Anterior cingulate cortex (tissue), 58 donors: ENCODE data around the gene MRPL43.
A peak's percentile ranks its signal among the peaks of the same experiment; 100 is the strongest.

Experiments
- DNase-seq, 58 donors: peaks; one replicate each; lab custom pipeline; 2025; lab: John Stamatoyannopoulos, UW

Gene MRPL43

DNA sequence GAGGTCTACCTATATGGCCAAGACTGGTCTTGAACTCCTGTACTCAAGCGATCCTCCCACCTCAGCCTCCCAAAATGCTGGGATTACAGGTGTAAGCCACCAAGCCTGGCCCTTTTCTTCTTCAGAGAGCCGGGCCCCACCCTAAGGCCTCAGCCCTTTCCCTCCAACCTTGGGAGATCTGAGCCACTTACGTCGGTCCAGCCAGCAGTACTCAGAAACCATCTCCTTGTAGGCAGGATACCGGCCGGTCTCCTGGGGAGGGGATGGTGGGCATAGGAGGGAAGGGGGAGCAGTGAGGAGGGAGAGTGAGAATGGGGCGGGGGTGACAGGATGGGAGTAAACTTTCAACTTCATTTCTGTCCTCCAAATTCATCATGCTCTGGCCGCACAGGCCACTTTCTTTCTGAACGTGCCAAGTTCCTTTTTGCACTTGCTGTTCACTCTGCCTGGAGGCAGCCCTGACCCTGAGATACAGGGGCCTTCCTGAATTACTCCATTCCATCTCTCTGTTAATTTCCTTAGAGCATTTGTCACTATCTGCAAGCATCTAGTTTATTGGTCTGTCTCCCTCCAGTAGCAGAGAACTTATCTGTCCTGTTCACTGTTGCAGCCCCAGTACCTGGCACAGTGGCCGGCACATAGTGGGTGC is 33.3 kb upstream of the MRPL43 start:
- no peak for DNase-seq

DNA sequence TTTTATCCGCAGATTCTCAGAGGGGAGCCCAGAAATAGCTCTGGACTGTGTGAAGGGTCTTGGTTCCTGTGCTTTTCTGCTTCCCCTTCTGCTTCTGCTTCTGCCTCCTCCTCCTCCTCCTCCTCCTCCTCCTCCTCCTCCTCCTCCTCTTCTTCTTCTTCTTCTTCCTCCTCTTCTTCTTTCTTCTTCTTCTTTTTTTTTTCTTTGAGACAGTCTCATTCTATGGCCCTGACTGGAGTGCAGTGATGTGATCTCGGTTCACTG is 32.1 kb upstream of the MRPL43 start:
- DNase-seq = no peak

- peak in 50 of 58 donors; percentile 25 to 87 (median 66) for DNase-seq
These were observed 31.5 kb upstream of the MRPL43 start for GRCh38 chr10:101018600-101019439.

DNA sequence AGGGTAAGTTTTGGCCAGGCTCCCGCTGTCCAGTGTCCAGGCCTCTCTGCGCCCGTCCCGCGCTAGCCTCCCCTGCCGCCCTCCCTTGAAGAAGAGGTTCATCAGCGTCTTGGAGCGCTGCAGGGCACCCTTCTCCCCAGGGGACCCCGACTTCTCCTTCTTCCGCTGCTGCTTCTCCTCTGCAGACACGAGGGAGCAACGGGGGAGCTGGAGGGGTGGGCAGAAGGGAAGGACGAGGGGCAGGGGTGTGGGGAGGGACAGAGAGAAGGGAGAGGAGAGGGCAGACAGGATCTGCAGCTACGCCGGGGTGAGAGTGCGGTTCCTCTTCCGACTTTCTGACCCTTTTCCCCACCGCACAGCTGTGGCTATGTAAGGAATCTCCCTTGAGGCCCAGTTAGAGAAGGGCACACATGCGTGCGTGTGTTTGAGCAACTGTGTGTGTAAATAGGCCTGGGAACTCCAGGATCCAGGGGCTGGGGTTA is 30.9 kb upstream of the MRPL43 start:
- DNase-seq = no peak

GRCh38 chr10:101016814-101017213 is 29.5 kb upstream of the MRPL43 start:
- DNase-seq = no peak

DNA sequence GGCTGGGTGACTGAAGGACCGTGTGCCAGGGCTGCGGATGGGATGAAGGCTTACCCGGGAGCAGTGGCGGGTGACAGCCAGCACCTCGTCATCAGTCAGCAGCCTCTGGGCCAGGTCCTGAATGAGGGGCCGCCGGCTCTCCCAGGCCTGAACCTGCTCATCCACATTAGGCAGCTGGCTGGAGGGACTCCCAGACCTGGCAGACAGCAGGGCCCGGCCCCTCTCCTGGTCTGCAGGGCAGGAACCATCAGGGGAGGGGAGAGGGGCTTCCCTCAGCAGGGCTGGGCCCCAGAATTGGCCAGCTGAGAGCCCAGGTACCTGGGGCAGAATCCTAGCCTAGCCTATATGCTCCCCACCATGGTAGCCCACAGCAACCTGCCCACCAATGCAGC is 28.3 kb upstream of the MRPL43 start:
- peak in 1 of 58 donors; percentile 13 for DNase-seq

DNA sequence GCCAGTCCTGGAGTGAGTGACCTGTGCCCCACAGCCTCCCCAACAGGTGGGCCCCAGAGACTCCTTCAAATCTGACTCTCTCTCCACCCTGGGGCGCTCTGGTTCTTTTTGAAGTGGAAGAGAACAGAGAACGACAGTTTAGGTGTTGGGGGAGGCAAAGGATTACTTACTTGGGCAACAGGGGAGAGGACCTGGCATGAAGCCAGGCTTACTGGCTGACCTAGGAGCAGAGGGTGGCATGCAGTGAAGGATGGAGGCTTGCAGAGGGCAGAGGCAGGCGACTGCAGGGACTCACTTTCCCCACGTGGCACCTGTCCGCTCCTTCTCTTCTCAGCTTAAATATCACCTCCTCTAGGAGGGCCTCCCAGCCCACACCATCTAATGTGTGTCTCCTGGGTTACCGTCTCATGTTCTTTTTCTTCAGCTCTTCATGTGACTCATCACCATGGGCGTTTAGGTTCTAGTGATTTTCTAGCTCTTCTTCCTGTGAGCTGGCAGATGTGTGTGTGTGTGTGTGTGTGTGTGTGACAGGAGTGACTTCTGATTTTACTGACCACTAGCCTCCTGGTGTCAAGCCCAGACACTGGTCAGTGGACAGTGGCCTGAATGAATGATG is 27.8 kb upstream of the MRPL43 start:
- DNase-seq = peak in 3 of 58 donors; percentile 19 to 54 (median 20)

- DNase-seq = peak in 56 of 58 donors; percentile 14 to 88 (median 66)
These were observed 27.1 kb upstream of the MRPL43 start for GRCh38 chr10:101014230-101014884.

GRCh38 chr10:101013365-101013825 is 26.1 kb upstream of the MRPL43 start:
- no peak for DNase-seq

- DNase-seq = peak in 57 of 58 donors; percentile 12 to 96 (median 85)
These were observed 25.4 kb upstream of the MRPL43 start for GRCh38 chr10:101012525-101013364.

- peak in 9 of 58 donors; percentile 17 to 53 (median 32) for DNase-seq
These were observed 24.5 kb upstream of the MRPL43 start for GRCh38 chr10:101011517-101012423.

DNA sequence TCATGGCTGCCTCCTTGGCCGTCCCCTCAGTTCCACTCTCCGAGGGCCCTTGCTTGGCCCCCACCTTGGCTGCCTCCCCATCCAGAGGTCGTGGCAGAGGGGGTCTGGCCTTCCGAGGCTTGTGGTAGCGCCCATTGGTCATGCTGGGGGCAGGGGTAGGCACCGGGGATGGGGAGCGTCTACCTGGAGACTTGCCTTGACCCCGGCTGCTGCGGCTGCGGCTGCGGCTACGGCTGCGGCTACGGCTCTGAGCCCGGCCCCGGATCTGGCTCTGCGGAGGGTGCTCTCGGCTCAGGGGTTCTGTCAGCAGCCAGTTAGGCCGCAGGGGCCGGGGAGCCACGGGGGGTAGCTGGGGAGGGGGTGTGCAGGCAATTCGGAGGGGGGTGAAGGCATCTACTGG is 23.0 kb upstream of the MRPL43 start:
- DNase-seq = no peak

DNA sequence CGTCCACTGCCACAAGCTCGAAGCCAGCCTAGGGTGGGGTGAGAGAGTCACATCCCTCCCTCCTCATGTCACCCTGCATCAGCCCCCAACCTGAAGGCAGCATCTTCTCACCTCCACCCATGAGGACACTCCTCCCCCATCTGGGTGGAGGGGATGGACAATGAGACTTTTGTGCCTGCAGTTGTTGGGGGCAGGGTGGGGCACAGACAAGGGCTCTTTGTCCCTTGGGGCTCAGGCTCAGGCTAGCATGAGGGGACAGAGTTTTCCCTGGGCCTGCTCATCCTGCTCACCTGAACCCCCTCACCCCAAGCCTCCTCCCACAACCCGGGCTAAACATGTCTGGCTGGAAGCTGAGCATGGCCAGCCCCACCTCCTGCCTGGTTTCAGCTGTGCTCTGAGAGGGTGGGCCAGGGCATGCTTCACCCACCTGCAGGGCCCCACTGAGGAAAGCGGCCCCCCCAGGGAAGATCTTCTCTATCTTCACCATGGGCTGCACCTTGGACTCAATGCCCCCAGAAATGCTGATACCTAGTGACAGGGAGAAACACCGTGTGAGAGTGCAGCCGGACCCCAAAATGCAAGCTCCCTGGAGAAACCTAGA is 21.6 kb upstream of the MRPL43 start:
- peak in 44 of 58 donors; percentile 16 to 88 (median 64) for DNase-seq

- DNase-seq = peak in 26 of 58 donors; percentile 16 to 75 (median 52)
These were observed 20.9 kb upstream of the MRPL43 start for GRCh38 chr10:101007915-101008822.

GRCh38 chr10:101007099-101007711 is 19.9 kb upstream of the MRPL43 start:
- peak in 16 of 58 donors; percentile 14 to 69 (median 46) for DNase-seq

GRCh38 chr10:101006593-101007098 is 19.3 kb upstream of the MRPL43 start:
- peak in 17 of 58 donors; percentile 18 to 70 (median 52) for DNase-seq
